ENCODE measurements around the gene TOR1AIP2.

Gene TOR1AIP2

DNA sequence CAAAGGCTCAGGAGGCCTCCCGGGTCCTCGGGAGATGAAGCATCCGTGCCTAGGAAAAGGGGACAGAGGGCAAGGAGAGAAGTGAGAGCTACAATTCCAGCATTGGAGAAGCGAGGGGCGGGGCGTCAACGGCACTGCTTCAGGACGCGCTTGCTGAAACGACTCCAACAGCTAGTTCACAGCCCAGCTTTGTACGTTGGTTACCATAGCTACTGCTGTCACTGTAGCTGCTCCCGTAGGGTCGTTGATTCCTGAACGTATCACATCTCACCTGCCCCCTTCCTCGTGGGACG lies 63.1 kb downstream of the TOR1AIP2 start:
- DNase-seq (ENCODE audit: low spot score), result peak; percentile 47
- Histone ChIP-seq H3K36me3 (ENCODE audit: low read depth) (no peaks in the 10 kb centered on the region), H3K4me1 (ENCODE audit: insufficient read depth, poor library complexity, severe bottlenecking) (no peaks in the 10 kb centered on the region), H3K9me3 (ENCODE audit: severe bottlenecking) (no peaks in the 10 kb centered on the region), H3K27ac (ENCODE audit: poor library complexity, severe bottlenecking) (no peak overlapping the region), H3K4me3 (ENCODE audit: severe bottlenecking) (peak overlapping the region; percentile 28), H3K27me3 (ENCODE audit: insufficient read depth, poor library complexity, severe bottlenecking) (peaks cover 3% of the 10 kb centered on the region)
- TF ChIP-seq, protein P1, sequence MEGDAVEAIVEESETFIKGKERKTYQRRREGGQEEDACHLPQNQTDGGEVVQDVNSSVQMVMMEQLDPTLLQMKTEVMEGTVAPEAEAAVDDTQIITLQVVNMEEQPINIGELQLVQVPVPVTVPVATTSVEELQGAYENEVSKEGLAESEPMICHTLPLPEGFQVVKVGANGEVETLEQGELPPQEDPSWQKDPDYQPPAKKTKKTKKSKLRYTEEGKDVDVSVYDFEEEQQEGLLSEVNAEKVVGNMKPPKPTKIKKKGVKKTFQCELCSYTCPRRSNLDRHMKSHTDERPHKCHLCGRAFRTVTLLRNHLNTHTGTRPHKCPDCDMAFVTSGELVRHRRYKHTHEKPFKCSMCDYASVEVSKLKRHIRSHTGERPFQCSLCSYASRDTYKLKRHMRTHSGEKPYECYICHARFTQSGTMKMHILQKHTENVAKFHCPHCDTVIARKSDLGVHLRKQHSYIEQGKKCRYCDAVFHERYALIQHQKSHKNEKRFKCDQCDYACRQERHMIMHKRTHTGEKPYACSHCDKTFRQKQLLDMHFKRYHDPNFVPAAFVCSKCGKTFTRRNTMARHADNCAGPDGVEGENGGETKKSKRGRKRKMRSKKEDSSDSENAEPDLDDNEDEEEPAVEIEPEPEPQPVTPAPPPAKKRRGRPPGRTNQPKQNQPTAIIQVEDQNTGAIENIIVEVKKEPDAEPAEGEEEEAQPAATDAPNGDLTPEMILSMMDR (IDR thresholded peaks at IDR 0.05; ENCODE audit: poor library complexity, severe bottlenecking), result no peak
- peak; percentile 47 for ATAC-seq (ENCODE audit: low read depth)

DNA sequence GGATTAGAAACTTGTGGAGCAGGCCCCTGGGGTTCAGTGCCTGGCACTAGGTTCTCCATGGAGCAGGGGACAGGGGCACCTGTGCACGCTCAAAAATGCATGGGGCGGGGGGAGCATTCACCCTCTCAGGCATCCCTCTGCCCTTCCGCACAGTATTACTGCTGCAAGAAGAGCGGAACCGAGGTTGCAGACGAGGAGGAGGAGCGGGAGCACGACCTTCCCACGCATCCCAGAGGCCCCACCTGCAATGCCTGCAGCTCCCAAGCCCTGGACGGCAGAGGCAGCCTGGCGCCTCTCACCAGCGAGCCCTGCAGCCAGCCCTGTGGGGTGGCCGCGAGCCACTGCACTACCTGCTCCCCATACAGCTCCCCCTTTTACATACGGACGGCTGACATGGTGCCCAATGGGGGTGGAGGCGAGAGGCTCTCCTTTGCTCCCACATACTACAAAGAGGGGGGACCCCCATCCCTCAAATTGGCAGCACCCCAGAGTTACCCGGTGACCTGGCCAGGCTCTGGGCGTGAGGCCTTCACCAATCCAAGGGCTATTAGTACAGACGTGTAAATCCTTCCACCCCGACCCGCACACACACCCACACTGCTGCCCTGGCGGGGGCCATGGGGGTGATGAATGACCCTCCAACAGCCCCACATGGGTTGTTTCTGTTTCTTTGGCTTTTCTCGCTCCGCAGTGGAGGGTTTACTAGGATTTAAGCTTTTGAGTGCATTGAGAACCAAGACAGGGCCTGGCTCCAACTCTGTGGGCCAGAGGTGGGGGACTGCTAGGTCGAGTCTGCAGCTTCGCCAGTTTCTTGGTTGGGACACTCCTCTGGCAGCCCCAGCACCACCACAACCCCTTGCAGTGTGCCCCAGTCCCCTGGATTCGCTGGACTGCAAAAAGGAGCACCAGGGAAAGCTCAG lies 63.7 kb downstream of the TOR1AIP2 start:
- H3K27ac ChIP-seq (ENCODE audit: poor library complexity, severe bottlenecking), result no peak overlapping the region
- peaks cover 3% of the 10 kb centered on the region for H3K27me3 ChIP-seq (ENCODE audit: insufficient read depth, poor library complexity, severe bottlenecking)
- no peaks in the 10 kb centered on the region for H3K36me3 ChIP-seq (ENCODE audit: low read depth)
- DNase-seq (ENCODE audit: low spot score) (peak; percentile 23), ATAC-seq (ENCODE audit: low read depth) (no peak)
- H3K4me1 ChIP-seq (ENCODE audit: insufficient read depth, poor library complexity, severe bottlenecking), result no peaks in the 10 kb centered on the region
- H3K4me3 ChIP-seq (ENCODE audit: severe bottlenecking), result no peak overlapping the region
- H3K9me3 ChIP-seq (ENCODE audit: severe bottlenecking), result no peaks in the 10 kb centered on the region
- TF ChIP-seq, protein P1 (IDR thresholded peaks at IDR 0.05; ENCODE audit: poor library complexity, severe bottlenecking), result no peak

DNA sequence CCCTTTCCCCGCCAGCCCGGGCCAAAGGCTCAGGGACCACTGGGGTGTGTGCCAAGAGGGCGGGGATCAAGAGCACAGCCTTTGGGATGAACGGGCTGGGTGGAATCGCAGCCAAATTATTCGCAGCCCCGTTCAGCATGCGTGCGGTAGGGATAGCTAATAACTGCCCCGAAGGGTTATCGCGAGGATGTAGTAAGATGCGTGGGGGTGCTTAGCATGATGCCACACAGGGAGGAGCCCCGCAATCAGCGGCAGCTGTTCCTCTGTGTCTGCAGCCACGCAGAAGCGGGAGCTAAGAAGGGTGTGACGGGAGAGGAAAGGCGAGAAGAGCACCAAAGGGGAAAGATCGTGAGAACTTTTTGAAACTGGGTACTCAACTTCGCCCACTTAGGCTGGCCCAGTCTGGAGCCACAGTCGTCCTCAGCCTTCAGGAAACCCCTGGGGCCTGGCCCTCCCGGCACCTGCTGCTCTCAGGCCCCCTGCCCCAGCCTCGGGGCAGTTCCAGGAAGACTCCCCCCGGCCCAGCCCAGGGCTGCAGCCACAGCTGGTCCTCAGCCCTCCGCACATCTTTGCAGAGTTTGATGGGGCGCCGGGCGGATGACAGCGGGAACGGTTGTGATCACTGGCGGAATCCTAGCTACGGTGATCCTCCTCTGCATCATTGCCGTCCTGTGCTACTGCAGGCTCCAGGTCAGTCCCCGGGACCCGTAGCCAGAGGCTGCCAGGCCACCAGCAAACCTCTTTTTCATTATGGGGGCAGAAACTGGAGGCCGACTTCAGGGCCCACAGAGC lies 64.9 kb downstream of the TOR1AIP2 start:
- no peak for DNase-seq (ENCODE audit: low spot score)
- TF ChIP-seq, protein P1 (IDR thresholded peaks at IDR 0.05; ENCODE audit: poor library complexity, severe bottlenecking), result no peak

DNA sequence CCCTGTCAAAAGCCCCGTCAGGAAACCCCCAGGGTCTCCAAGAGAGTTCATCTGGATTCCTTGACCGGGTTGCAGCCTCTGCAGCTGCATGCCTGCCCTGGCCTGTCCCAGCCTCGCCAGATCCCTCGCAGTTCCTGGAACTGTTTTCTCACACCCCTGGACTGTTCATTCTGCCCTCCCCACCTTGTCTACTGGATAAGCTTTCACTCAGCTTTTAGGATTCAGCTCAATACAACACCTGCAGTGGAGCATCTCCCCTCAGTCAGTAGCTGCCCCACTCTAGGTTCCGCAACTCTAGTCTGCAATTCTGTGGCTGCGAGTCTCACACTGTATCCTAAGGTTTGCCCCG lies 67.3 kb downstream of the TOR1AIP2 start:
- Histone ChIP-seq H3K27me3 (ENCODE audit: insufficient read depth, poor library complexity, severe bottlenecking) (peaks cover 3% of the 10 kb centered on the region), H3K4me3 (ENCODE audit: severe bottlenecking) (no peak overlapping the region), H3K36me3 (ENCODE audit: low read depth) (no peaks in the 10 kb centered on the region), H3K27ac (ENCODE audit: poor library complexity, severe bottlenecking) (no peak overlapping the region), H3K9me3 (ENCODE audit: severe bottlenecking) (no peaks in the 10 kb centered on the region), H3K4me1 (ENCODE audit: insufficient read depth, poor library complexity, severe bottlenecking) (no peaks in the 10 kb centered on the region)
- DNase-seq (ENCODE audit: low spot score) (no peak), ATAC-seq (ENCODE audit: low read depth) (no peak)
- TF ChIP-seq, protein P1 (IDR thresholded peaks at IDR 0.05; ENCODE audit: poor library complexity, severe bottlenecking), result no peak

More for the DNA sequence above, 64.9 kb downstream of the TOR1AIP2 start:
- Histone ChIP-seq H3K27ac (ENCODE audit: poor library complexity, severe bottlenecking) (no peak overlapping the region), H3K36me3 (ENCODE audit: low read depth) (no peaks in the 10 kb centered on the region), H3K4me3 (ENCODE audit: severe bottlenecking) (no peak overlapping the region), H3K4me1 (ENCODE audit: insufficient read depth, poor library complexity, severe bottlenecking) (no peaks in the 10 kb centered on the region), H3K9me3 (ENCODE audit: severe bottlenecking) (no peaks in the 10 kb centered on the region), H3K27me3 (ENCODE audit: insufficient read depth, poor library complexity, severe bottlenecking) (peaks cover 3% of the 10 kb centered on the region)
- ATAC-seq (ENCODE audit: low read depth), result no peak

Data from RWPE2 (cell line).